Measurements from ENCODE around the gene DYNLT2.
A peak's percentile ranks its signal among the peaks of the same experiment; 100 is the strongest.

Gene DYNLT2

GRCh38 chr6:169755162-169755561, 3.8 kb upstream of the DYNLT2 start:
- POLR2A ChIA-PET: no interaction called here
- CTCF ChIA-PET: no interaction called here
- no peak for TF ChIP-seq SUZ12 (IDR thresholded peaks at IDR 0.05)
- TF ChIP-seq FOXK2 (IDR thresholded peaks at IDR 0.05): no peak
- no peak for TF ChIP-seq TARDBP (IDR thresholded peaks at IDR 0.05)
- no peak for TF ChIP-seq FOXA1 (IDR thresholded peaks at IDR 0.05)
- no peak for TF ChIP-seq L3MBTL2 (conservative IDR thresholded peaks at IDR 0.05)
- TF ChIP-seq FOXM1 (IDR thresholded peaks at IDR 0.05; ENCODE audit: borderline replicate concordance): no peak
- no peak for TF ChIP-seq NFRKB (IDR thresholded peaks at IDR 0.05)
- no peak for TF ChIP-seq ARNT (IDR thresholded peaks at IDR 0.05)
- DNase-seq (ENCODE audit: extremely low spot score): no peak

GRCh38 chr6:169752074-169752623, 777 bp upstream of the DYNLT2 start:
- TF ChIP-seq ARNT (IDR thresholded peaks at IDR 0.05): no peak
- TF ChIP-seq L3MBTL2 (conservative IDR thresholded peaks at IDR 0.05): peak; percentile 9; the same call in 1 of the 2 replicates
- POLR2A ChIA-PET: interaction anchor here (0.6 to 4.8 kb wide), 19 partner anchors 9 to 832 kb away, joined by 3 to 49 read pairs (median 4); partner anchors contain the start of genes C6orf120, PDCD2, PHF10 and PSMB1
- DNase-seq (ENCODE audit: extremely low spot score): no peak
- CTCF ChIA-PET: interaction anchor here (1.7 kb wide), 1 partner anchor 38 kb away, joined by 3 read pairs; no protein-coding TSS in a partner anchor

DNA sequence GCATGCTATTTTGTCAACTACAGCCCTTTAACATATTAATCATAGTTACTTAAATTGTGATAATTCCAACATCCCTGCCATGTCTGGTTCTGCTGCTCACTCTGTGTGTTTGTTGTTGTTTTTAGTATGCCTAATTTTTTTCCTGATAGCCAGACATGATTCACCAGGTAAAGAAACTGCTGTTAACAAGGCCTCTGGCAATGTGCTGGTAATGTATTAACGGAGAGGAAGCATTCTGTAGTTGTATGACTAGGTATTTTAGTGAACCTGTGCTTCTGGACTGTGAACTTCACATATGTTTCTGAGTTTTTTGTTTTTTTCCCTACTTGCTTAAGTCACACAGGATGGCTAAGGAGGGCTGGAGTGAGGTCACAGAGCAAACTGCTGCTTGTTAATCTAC, 4.8 kb downstream of the DYNLT2 start:
- DNase-seq (ENCODE audit: extremely low spot score): no peak
- POLR2A ChIA-PET: no interaction called here
- CTCF ChIA-PET: no interaction called here
- TF ChIP-seq NFRKB (IDR thresholded peaks at IDR 0.05): no peak
- no peak for TF ChIP-seq FOXA1 (IDR thresholded peaks at IDR 0.05)
- no peak for TF ChIP-seq SUZ12 (IDR thresholded peaks at IDR 0.05)
- no peak for TF ChIP-seq SP1 (IDR thresholded peaks at IDR 0.05)
- no peak for TF ChIP-seq TARDBP (IDR thresholded peaks at IDR 0.05)
- TF ChIP-seq FOXM1 (IDR thresholded peaks at IDR 0.05; ENCODE audit: borderline replicate concordance): no peak
- TF ChIP-seq L3MBTL2 (conservative IDR thresholded peaks at IDR 0.05): no peak
- TF ChIP-seq LEF1 (IDR thresholded peaks at IDR 0.05; ENCODE audit: borderline replicate concordance): no peak
- no peak for TF ChIP-seq ZNF384 (IDR thresholded peaks at IDR 0.05)
- TF ChIP-seq ARNT (IDR thresholded peaks at IDR 0.05): no peak
- no peak for TF ChIP-seq FOXK2 (IDR thresholded peaks at IDR 0.05)

DNA sequence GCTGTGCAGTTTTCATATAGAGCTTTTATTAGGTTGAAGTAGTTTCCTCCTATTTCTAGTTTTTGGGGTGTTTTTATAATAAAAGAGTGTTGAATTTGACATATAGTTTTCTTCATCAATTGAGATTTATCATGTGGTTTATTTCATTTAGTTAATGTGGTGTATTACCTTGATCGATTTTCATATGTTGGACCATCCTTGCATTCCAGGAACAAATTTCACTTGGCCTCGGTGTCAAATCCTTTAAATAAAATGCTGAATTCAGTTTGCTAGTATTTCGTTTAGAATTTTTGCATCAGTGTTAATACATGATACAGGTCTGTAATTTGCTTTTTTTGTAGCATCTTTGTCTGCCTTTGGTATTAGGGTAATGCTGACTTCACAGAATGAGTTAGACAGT, 6.0 kb downstream of the DYNLT2 start:
- POLR2A ChIA-PET: no interaction called here
- DNase-seq (ENCODE audit: extremely low spot score): no peak
- CTCF ChIA-PET: no interaction called here
- TF ChIP-seq TARDBP (IDR thresholded peaks at IDR 0.05): no peak
- TF ChIP-seq PKNOX1 (IDR thresholded peaks at IDR 0.05): no peak
- TF ChIP-seq ZNF384 (IDR thresholded peaks at IDR 0.05): no peak
- TF ChIP-seq ARNT (IDR thresholded peaks at IDR 0.05): no peak

GRCh38 chr6:169741344-169741743, 10.0 kb downstream of the DYNLT2 start:
- TF ChIP-seq FOXK2 (IDR thresholded peaks at IDR 0.05): no peak
- TF ChIP-seq ARNT (IDR thresholded peaks at IDR 0.05): no peak
- TF ChIP-seq FOXA1 (IDR thresholded peaks at IDR 0.05): no peak
- no peak for TF ChIP-seq HDGF (IDR thresholded peaks at IDR 0.05; ENCODE audit: borderline replicate concordance)
- TF ChIP-seq TARDBP (IDR thresholded peaks at IDR 0.05): no peak
- no peak for TF ChIP-seq LEF1 (IDR thresholded peaks at IDR 0.05; ENCODE audit: borderline replicate concordance)
- TF ChIP-seq SP1 (IDR thresholded peaks at IDR 0.05): no peak
- no peak for TF ChIP-seq ZNF384 (IDR thresholded peaks at IDR 0.05)
- TF ChIP-seq ELF4 (IDR thresholded peaks at IDR 0.05): no peak
- TF ChIP-seq PKNOX1 (IDR thresholded peaks at IDR 0.05): no peak
- no peak for TF ChIP-seq SUZ12 (IDR thresholded peaks at IDR 0.05)
- no peak for TF ChIP-seq L3MBTL2 (conservative IDR thresholded peaks at IDR 0.05)
- TF ChIP-seq FOXM1 (IDR thresholded peaks at IDR 0.05; ENCODE audit: borderline replicate concordance): no peak
- no peak for TF ChIP-seq CTBP1 (IDR thresholded peaks at IDR 0.05; ENCODE audit: borderline replicate concordance)
- TF ChIP-seq NFRKB (IDR thresholded peaks at IDR 0.05): no peak
- no peak for TF ChIP-seq BHLHE40 (IDR thresholded peaks at IDR 0.05; ENCODE audit: borderline replicate concordance)
- POLR2A ChIA-PET: interaction anchor here (1.0 to 1.5 kb wide), 6 partner anchors 9 to 40 kb away, joined by 3 to 7 read pairs (median 4); partner anchors contain the start of genes DYNLT2 and ERMARD
- DNase-seq (ENCODE audit: extremely low spot score): no peak
- CTCF ChIA-PET: interaction anchor here (0.6 kb wide), 1 partner anchor 422 kb away, joined by 3 read pairs; no protein-coding TSS in a partner anchor

GRCh38 chr6:169738976-169739529, 12.3 kb downstream of the DYNLT2 start:
- ChIA-PET CTCF (no interaction called here), POLR2A (no interaction called here)
- no peak for DNase-seq (ENCODE audit: extremely low spot score)
- TF ChIP-seq ZNF384 (IDR thresholded peaks at IDR 0.05) (peak; percentile 80), ARNT (IDR thresholded peaks at IDR 0.05) (no peak)

GRCh38 chr6:169738204-169738975, 13.0 kb downstream of the DYNLT2 start:
- DNase-seq (ENCODE audit: extremely low spot score): no peak
- POLR2A ChIA-PET: no interaction called here
- no peak for TF ChIP-seq FOXK2 (IDR thresholded peaks at IDR 0.05)
- TF ChIP-seq NFRKB (IDR thresholded peaks at IDR 0.05): no peak
- TF ChIP-seq BHLHE40 (IDR thresholded peaks at IDR 0.05; ENCODE audit: borderline replicate concordance): no peak
- TF ChIP-seq ELF4 (IDR thresholded peaks at IDR 0.05): no peak
- CTCF ChIA-PET: no interaction called here
